IPS-11a (cell line): ENCODE measurements around the gene NACA2.
"Not testable (repeated sequence)": the region's sequence is repeated elsewhere in the genome, so short reads cannot be mapped to it uniquely, and the experiment has no call there.

Source experiments
- H3K4me3 ChIP-seq: one replicate; pipeline ENCODE4 v1.5.1; 2013; ENCODE audit warnings: low read depth, low read length, control low read depth

The NACA2 gene

GRCh38 chr17:61591018-61591417 is at the start of gene NACA2:
TSS of gene NACA2 (minus strand) at chr17:61591219. CDS start at chr17:61591180, 39 bp downstream.
- no peak within 1 kb of the TSS for H3K4me3 ChIP-seq

DNA sequence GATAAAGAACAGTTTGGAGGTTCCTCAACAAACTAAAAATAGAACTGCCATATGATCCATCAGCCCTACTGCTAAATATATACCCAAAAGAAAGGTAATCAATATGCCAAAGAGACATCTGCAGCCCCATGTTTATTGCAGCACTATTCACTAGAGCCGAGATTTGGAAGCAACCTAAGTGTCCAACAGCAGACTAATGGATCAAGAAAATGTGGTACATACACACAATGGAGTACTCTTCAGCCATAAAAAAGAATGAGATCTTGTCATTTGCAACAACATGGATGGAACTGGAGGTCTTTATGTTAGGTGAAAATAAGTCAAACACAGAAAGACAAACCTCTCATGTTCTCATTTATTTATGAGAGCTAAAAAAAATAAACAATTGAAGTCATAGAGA is 48.8 kb upstream of the NACA2 start:
- H3K4me3 ChIP-seq = no peak overlapping the region

DNA sequence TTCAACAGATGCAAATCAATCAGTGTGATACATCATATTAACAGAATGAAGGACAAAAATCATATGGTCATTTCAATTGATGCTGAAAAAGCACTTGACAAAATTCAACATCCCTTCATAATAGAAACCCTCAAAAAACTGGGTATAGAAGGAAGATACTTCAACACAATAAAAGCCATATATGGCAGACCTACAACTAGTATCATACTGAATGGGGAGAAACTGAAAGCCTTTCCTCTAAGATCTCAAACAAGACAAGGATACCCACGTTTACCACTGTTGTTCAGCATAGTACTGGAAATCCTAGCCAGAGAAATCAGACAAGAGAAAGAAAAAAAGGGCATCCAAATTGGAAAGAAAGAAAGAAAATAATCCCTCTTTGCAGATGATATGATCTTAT is 47.1 kb upstream of the NACA2 start:
- no peak overlapping the region for H3K4me3 ChIP-seq

DNA sequence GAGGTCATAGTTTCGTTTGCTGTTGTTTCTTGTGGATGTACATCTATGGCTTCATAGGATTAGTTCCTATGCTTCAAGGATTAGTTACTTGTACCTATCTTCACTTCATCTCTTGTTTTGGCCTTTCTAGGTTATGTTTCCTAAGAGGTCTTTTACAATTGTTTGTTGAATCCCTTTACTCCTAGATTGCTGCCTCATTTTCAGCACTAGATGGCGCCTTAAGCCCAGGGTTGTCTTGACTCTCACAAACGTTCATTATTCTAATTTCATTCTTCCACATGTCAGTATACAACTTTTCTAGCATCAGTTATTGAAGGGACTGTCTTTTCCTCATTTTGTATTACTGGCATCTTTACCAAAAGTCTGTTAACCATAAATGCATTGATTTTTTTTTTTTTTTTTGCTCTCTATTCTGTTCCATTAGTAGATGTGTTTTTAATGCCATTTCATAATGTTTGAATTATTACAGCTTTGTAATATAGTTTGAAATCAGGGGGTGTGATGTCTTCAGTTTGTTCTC is 45.0 kb upstream of the NACA2 start:
- no peak overlapping the region for H3K4me3 ChIP-seq

DNA sequence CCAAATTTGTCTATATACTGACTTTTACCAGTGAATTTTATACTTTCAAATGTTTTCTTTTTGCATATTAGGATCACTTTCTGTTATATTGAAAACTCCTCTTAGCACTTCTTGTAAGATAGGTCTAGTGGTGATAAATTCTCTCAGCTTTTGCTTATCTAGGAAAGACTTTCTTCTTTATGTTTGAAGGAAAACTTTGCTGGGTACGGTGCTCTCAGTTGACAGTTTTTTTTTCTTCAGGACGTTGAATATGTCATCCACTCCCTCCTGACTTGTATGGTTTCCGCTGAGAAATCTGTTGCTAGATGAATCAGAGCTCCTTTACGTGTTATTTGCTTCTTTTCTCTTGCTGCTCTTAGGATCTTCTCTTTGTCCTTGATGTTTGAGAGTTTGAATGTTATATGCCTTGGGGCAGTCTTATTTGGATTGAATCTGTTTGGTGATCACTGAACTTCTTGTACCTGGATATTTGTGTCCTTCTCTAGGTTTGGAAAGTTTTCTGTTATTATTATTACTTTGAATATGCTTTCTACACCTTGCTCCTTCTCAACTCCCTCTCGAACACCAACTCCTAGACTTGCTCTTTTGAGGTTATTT is 44.0 kb upstream of the NACA2 start:
- no peak overlapping the region for H3K4me3 ChIP-seq

DNA sequence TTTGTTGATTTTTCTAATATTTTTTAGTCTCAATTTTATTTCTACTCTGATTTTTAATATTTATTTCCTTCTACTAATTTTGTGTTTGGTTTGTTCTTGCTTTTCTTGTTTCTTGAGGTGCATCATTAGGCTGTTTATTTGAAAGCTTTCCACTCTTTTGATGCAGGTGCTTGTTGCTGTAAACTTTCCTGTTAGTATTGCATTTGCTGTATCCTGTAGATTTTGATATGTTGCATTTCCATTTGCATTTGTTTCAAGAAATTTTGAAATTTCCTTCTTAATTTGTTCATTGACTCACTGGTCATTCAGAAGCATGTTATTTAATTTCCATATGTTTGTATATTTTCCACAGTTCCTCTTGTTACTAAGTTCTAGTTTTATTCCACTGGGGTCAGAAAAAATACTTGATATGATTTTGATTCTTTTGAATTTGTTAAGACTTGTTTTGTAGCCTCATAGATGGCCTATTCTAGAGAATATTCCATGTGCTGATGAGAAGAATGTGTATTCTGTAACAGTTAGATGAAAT is 43.1 kb upstream of the NACA2 start:
- H3K4me3 ChIP-seq = no peak overlapping the region

DNA sequence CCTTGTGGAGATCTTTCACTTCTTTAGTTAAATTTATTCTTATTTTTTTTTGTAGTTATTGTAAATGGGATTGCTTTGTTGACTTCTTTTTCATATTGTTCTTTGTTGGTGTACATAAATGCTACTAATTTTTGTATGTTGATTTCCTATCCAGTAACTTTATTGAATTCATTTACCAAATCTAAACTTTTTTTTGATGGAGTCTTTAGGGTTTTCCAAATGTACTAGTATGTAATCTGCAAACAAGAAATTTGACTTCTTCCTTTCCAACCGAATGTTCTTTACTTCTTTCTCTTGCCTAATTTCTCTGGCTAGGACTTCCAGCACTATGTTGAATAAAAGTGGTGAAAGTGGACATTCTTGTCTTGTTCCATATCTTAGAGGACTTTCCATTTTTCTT is 41.8 kb upstream of the NACA2 start:
- H3K4me3 ChIP-seq = no peak overlapping the region

DNA sequence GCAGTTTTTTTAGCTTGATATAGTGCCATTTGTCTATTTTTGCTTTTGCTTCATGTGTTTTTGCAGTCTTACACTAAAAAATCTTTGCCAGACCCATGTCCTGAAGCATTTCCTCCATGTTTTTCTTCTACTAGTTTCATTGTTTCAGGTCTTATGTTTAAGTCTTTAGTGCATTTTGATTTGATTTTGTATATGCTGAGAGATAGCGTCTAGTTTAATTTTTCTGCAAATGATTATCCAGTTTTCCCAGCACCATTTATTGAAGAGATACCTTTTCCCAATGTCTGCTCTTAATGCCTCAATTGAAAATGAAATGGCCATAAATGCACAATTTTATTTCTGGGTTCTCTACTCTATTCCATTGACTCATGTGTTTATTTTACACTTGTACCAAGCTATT is 40.8 kb upstream of the NACA2 start:
- H3K4me3 ChIP-seq = no peak overlapping the region

- H3K4me3 ChIP-seq = not testable (repeated sequence)
Measured at GRCh38 chr17:61628158-61628557, 37.1 kb upstream of the NACA2 start.

DNA sequence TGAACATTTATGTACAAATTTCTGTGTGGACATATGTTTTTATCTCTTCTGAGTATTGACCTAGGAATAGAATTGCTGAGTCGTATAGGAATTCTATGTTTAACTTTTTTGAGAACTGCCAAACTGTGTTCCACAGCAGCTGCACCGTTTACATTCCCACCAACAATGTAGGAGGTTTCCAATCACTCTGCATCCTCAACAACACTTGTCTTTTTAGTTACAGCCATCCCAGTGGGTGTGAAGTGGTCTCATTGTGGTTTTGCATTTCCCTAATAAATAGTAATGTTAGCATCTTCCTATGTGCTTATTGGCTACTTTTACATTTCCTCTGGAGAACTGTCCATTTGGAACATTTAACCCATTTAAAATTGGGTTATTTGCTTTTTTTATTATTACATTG is 36.6 kb upstream of the NACA2 start:
- no peak overlapping the region for H3K4me3 ChIP-seq

- H3K4me3 ChIP-seq = no peak overlapping the region
Measured at GRCh38 chr17:61627125-61627524, 36.1 kb upstream of the NACA2 start.

DNA sequence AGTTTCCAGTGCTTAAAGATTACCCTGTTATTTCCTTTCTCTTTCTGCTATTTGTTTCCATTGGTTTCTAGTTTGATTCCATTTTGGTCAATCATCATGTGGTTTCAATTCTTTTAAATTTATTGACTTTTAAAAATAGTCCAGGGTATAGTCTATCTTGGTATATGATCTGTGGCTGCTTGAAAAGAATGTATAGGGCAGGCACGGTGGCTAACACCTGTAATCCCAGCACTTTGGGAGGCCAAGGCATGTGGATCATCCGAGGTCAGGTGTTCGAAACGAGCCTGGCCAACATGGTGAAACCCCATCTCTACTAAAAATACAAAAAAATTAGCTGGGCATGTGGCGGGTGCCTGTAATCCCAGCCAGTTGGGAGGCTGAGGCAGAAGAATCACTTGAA is 34.5 kb upstream of the NACA2 start:
- no peak overlapping the region for H3K4me3 ChIP-seq

- no peak overlapping the region for H3K4me3 ChIP-seq
Measured at GRCh38 chr17:61624951-61625350, 33.9 kb upstream of the NACA2 start.

- no peak overlapping the region for H3K4me3 ChIP-seq
Measured at GRCh38 chr17:61621317-61621716, 30.3 kb upstream of the NACA2 start.

DNA sequence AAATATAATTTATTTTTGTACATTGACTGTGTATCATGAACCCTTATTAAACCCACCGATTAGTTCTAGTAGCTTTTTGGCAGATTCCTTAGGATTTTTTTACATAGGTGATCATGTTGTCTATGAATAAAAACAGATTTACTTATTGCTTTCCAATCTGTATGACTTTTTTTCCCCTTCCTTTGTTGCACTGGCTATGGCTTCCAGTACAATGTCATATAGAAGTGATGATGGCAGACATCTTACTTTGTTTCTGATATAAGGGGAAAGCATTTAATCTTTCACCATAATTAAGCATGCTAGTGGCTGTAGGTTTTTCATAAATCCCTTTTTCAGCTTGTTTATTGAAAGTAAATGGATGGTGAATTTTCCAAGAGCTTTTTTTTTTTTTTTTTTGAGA is 28.9 kb upstream of the NACA2 start:
- H3K4me3 ChIP-seq = no peak overlapping the region

- no peak overlapping the region for H3K4me3 ChIP-seq
Measured at GRCh38 chr17:61619493-61619892, 28.5 kb upstream of the NACA2 start.

DNA sequence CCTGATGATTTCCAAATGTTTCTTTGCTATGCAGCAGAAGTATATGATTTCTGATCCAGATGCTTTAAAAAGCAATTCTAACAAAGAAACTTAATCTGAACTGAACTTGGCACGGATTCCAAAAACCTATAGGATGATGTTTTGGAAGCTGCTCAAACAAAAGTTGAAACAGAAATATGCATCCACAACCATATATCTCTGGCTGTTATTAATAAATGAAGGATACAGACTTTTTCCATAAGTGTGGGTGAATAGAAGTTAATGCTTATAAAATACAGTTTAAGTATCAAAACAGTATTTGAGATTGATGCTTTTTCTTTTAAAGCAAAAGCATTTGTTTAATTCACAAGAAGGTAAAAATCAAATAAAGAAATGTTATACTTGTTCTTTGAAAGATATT is 27.9 kb upstream of the NACA2 start:
- no peak overlapping the region for H3K4me3 ChIP-seq

DNA sequence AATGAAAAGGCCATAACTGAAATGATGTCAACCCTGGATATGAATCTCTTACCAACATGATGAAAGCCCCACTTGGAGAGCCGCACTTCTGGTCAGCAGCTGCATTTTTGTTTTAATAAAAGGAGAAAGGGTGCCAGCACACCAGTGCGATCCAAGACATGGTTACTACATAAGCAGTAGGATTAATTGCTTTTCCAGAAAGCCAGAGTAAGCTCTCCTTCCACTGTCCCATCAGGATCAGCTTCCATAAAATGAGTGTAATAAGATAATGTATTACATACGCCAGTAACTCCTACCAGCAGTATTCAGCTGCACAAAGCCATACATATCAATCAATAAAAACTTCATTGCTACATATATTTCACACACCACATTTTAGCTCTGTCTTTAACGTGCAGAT is 26.3 kb upstream of the NACA2 start:
- H3K4me3 ChIP-seq = no peak overlapping the region

DNA sequence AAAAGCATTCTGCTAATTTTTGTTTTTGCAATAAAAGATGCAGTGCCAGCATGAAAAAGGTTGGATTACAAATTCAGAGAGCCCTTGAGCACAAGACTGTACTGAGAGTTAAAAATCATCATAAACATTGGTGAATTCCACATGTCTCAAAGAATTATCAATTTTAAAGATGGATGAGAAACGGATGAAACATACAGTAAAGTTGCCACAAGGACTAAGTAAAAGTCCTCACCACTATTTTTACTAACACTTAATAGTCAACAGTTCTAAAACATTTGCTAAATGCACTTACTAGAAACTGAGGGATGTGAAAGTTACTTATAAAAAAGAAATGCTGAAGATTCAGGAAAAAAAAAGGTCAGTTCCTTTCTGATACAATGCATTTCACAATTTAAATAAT is 25.8 kb upstream of the NACA2 start:
- H3K4me3 ChIP-seq = no peak overlapping the region

GRCh38 chr17:61614219-61614618 is 23.2 kb upstream of the NACA2 start:
- H3K4me3 ChIP-seq = no peak overlapping the region

GRCh38 chr17:61611323-61611722 is 20.3 kb upstream of the NACA2 start:
- H3K4me3 ChIP-seq = no peak overlapping the region

DNA sequence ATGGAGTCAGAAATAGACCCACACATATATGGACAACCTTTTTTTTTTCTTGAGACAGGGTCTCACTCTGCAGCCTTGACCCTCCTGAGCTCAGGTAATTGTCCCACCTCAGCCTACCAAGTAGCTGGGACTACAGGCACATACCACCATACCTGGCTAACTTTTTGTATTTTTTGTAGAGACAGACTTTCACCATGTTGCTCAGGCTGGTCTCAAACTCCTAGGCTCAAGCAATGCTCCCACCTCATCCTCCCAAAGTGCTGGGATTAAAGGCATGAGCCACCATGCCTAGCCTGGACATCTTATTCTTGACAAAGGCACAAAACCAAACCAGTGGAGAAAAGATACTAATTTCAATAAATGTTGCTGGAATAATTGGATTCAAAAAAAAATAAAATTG is 14.7 kb upstream of the NACA2 start:
- no peak overlapping the region for H3K4me3 ChIP-seq

DNA sequence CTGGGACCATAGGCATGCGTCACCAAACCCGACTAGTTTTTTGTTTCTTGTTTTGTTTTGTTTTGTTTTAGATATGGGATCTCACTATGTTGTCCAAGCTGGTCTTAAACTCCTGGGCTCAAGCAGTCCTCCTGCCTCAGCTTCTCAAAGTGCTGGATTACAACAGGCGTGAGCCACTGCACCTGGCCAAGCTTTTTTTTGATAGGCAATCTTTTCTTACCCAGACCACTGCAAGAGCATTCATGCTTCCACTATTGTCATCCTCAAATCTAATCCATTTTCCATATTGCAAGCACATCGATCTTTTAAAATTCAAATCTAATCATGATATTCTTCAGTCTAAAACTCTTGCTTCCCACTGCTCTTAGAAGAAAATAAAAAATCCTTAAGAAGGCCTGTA is 10.3 kb upstream of the NACA2 start:
- H3K4me3 ChIP-seq = no peak overlapping the region
